Measurements from ENCODE around the gene LARGE1.

LARGE1 gene

GRCh38 chr22:33440756-33441155, 479.5 kb downstream of the LARGE1 start:
- Histone ChIP-seq H2BK5ac (ENCODE audit: low read length) (no peak overlapping the region), H3K14ac (ENCODE audit: low read length) (no peak overlapping the region), H3K27me3 (ENCODE audit: control insufficient read depth in 3 of 3, insufficient read depth in 3 of 3, low read depth in 1 of 3, low read length in 3 of 3) (no peaks in the 10 kb centered on the region), H3K4me3 (ENCODE audit: low read length in 2 of 2) (no peak overlapping the region), H4K91ac (ENCODE audit: low read depth, low read length, poor library complexity) (no peak overlapping the region), H3K18ac (ENCODE audit: low read length) (no peak overlapping the region), H2BK120ac (ENCODE audit: low read depth, low read length) (no peak overlapping the region), H3K9ac (ENCODE audit: low read depth, low read length, poor library complexity) (no peak overlapping the region), H2BK12ac (ENCODE audit: low read length) (no peak overlapping the region), H2AFZ (ENCODE audit: low read length) (no peak overlapping the region), H3K9me3 (replicated peaks in 1 of 2; ENCODE audit: control insufficient read depth in 2 of 2, insufficient read depth in 1 of 2, low read depth in 1 of 2, low read length in 2 of 2) (no peaks in the 10 kb centered on the region), H3K4me2 (ENCODE audit: insufficient read depth, low read length, poor library complexity, severe bottlenecking) (no peak overlapping the region), H3K23ac (ENCODE audit: low read depth, low read length, poor library complexity) (no peak overlapping the region), H3K79me1 (ENCODE audit: low read depth, low read length) (no peaks in the 10 kb centered on the region), H2BK15ac (ENCODE audit: low read length) (no peak overlapping the region), H3K4me1 (ENCODE audit: control insufficient read depth in 2 of 2, insufficient read depth in 1 of 2, low read depth in 1 of 2, low read length in 2 of 2) (peaks cover 0 to 3% of the 10 kb centered on the region in 2 donors), H2AK5ac (ENCODE audit: low read depth, low read length) (no peak overlapping the region), H4K8ac (ENCODE audit: low read depth, low read length) (no peak overlapping the region), H3K27ac (replicated peaks; ENCODE audit: low read length) (no peak overlapping the region), H3K36me3 (replicated peaks in 1 of 2; ENCODE audit: control insufficient read depth in 2 of 2, insufficient read depth in 2 of 2, low read length in 2 of 2) (no peaks in the 10 kb centered on the region), H3K4ac (ENCODE audit: low read length) (no peak overlapping the region)
- no peak for DNase-seq (ENCODE audit: low spot score)
- WGBS, 2 donors (ENCODE audit: extremely low coverage in 2 of 2, insufficient read length in 2 of 2, insufficient replicate concordance in 1 of 2): no CpG with 5 or more reads among the region's 4 CpGs

GRCh38 chr22:33438273-33438672, 482.0 kb downstream of the LARGE1 start:
- DNase-seq (ENCODE audit: low spot score): no peak
- no peak overlapping the region for H2BK5ac ChIP-seq (ENCODE audit: low read length)
- no peak overlapping the region for H3K4me2 ChIP-seq (ENCODE audit: insufficient read depth, low read length, poor library complexity, severe bottlenecking)
- no peak overlapping the region for H3K9ac ChIP-seq (ENCODE audit: low read depth, low read length, poor library complexity)
- no CpG with 5 or more reads among the region's 7 CpGs for WGBS, 2 donors (ENCODE audit: extremely low coverage in 2 of 2, insufficient read length in 2 of 2, insufficient replicate concordance in 1 of 2)
- H3K18ac ChIP-seq (ENCODE audit: low read length): no peak overlapping the region
- no peak overlapping the region for H2AFZ ChIP-seq (ENCODE audit: low read length)
- no peak overlapping the region for H2BK15ac ChIP-seq (ENCODE audit: low read length)
- no peak overlapping the region for H3K23ac ChIP-seq (ENCODE audit: low read depth, low read length, poor library complexity)
- no peak overlapping the region for H3K4me3 ChIP-seq (ENCODE audit: low read length in 2 of 2)
- no peak overlapping the region for H2AK5ac ChIP-seq (ENCODE audit: low read depth, low read length)
- H3K9me3 ChIP-seq (replicated peaks in 1 of 2; ENCODE audit: control insufficient read depth in 2 of 2, insufficient read depth in 1 of 2, low read depth in 1 of 2, low read length in 2 of 2): no peaks in the 10 kb centered on the region
- H3K36me3 ChIP-seq (replicated peaks in 1 of 2; ENCODE audit: control insufficient read depth in 2 of 2, insufficient read depth in 2 of 2, low read length in 2 of 2): no peaks in the 10 kb centered on the region
- no peaks in the 10 kb centered on the region for H3K79me1 ChIP-seq (ENCODE audit: low read depth, low read length)
- no peak overlapping the region for H4K91ac ChIP-seq (ENCODE audit: low read depth, low read length, poor library complexity)
- no peak overlapping the region for H2BK120ac ChIP-seq (ENCODE audit: low read depth, low read length)
- no peaks in the 10 kb centered on the region for H3K27me3 ChIP-seq (ENCODE audit: control insufficient read depth in 3 of 3, insufficient read depth in 3 of 3, low read depth in 1 of 3, low read length in 3 of 3)
- no peak overlapping the region for H3K4ac ChIP-seq (ENCODE audit: low read length)
- no peak overlapping the region for H4K8ac ChIP-seq (ENCODE audit: low read depth, low read length)
- no peak overlapping the region for H3K14ac ChIP-seq (ENCODE audit: low read length)
- H3K27ac ChIP-seq (replicated peaks; ENCODE audit: low read length): no peak overlapping the region
- no peak overlapping the region for H2BK12ac ChIP-seq (ENCODE audit: low read length)
- no peaks in the 10 kb centered on the region for H3K4me1 ChIP-seq (ENCODE audit: control insufficient read depth in 2 of 2, insufficient read depth in 1 of 2, low read depth in 1 of 2, low read length in 2 of 2)

DNA sequence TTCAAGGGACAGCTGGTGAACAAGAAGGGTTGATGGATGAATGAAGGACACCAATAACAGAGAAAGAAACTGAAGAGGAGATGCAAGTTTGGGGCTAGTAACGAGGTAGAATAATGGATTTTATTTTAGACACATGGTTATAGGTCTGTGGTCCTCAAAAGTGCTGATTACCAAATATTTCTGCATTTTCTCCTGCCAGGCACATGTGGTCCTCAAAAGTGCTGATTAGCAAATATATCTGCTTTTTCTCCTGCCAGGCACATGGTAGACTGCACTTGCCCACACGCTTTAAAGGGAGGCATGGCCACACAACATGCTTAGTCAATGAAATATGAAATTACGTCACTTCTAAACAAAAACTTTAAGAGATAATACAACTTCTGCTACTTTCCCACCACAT, 489.0 kb downstream of the LARGE1 start:
- Histone ChIP-seq H3K4me1 (ENCODE audit: control insufficient read depth in 2 of 2, insufficient read depth in 1 of 2, low read depth in 1 of 2, low read length in 2 of 2) (no peaks in the 10 kb centered on the region), H3K4ac (ENCODE audit: low read length) (no peak overlapping the region), H2BK12ac (ENCODE audit: low read length) (no peak overlapping the region), H3K14ac (ENCODE audit: low read length) (no peak overlapping the region), H4K91ac (ENCODE audit: low read depth, low read length, poor library complexity) (no peak overlapping the region), H3K36me3 (replicated peaks in 1 of 2; ENCODE audit: control insufficient read depth in 2 of 2, insufficient read depth in 2 of 2, low read length in 2 of 2) (no peaks in the 10 kb centered on the region), H3K27ac (replicated peaks; ENCODE audit: low read length) (no peak overlapping the region), H2BK15ac (ENCODE audit: low read length) (no peak overlapping the region), H3K4me3 (ENCODE audit: low read length in 2 of 2) (no peak overlapping the region), H3K23ac (ENCODE audit: low read depth, low read length, poor library complexity) (no peak overlapping the region), H3K9ac (ENCODE audit: low read depth, low read length, poor library complexity) (no peak overlapping the region), H3K18ac (ENCODE audit: low read length) (no peak overlapping the region), H2BK5ac (ENCODE audit: low read length) (no peak overlapping the region), H3K27me3 (ENCODE audit: control insufficient read depth in 3 of 3, insufficient read depth in 3 of 3, low read depth in 1 of 3, low read length in 3 of 3) (no peaks in the 10 kb centered on the region), H3K79me1 (ENCODE audit: low read depth, low read length) (no peaks in the 10 kb centered on the region), H2AK5ac (ENCODE audit: low read depth, low read length) (no peak overlapping the region), H2BK120ac (ENCODE audit: low read depth, low read length) (no peak overlapping the region), H3K4me2 (ENCODE audit: insufficient read depth, low read length, poor library complexity, severe bottlenecking) (no peak overlapping the region), H3K9me3 (replicated peaks in 1 of 2; ENCODE audit: control insufficient read depth in 2 of 2, insufficient read depth in 1 of 2, low read depth in 1 of 2, low read length in 2 of 2) (no peaks in the 10 kb centered on the region), H4K8ac (ENCODE audit: low read depth, low read length) (no peak overlapping the region), H2AFZ (ENCODE audit: low read length) (no peak overlapping the region)
- DNase-seq (ENCODE audit: low spot score): no peak
- no CpG with 5 or more reads among the region's 3 CpGs for WGBS, 2 donors (ENCODE audit: extremely low coverage in 2 of 2, insufficient read length in 2 of 2, insufficient replicate concordance in 1 of 2)

GRCh38 chr22:33429281-33429680, 491.0 kb downstream of the LARGE1 start:
- H3K9ac ChIP-seq (ENCODE audit: low read depth, low read length, poor library complexity): no peak overlapping the region
- H3K27me3 ChIP-seq (ENCODE audit: control insufficient read depth in 3 of 3, insufficient read depth in 3 of 3, low read depth in 1 of 3, low read length in 3 of 3): no peaks in the 10 kb centered on the region
- H3K9me3 ChIP-seq (replicated peaks in 1 of 2; ENCODE audit: control insufficient read depth in 2 of 2, insufficient read depth in 1 of 2, low read depth in 1 of 2, low read length in 2 of 2): no peaks in the 10 kb centered on the region
- H3K79me1 ChIP-seq (ENCODE audit: low read depth, low read length): no peaks in the 10 kb centered on the region
- H2BK120ac ChIP-seq (ENCODE audit: low read depth, low read length): no peak overlapping the region
- WGBS, 2 donors (ENCODE audit: extremely low coverage in 2 of 2, insufficient read length in 2 of 2, insufficient replicate concordance in 1 of 2): no CpG with 5 or more reads among the region's 7 CpGs
- H2AFZ ChIP-seq (ENCODE audit: low read length): no peak overlapping the region
- no peaks in the 10 kb centered on the region for H3K4me1 ChIP-seq (ENCODE audit: control insufficient read depth in 2 of 2, insufficient read depth in 1 of 2, low read depth in 1 of 2, low read length in 2 of 2)
- no peak overlapping the region for H4K91ac ChIP-seq (ENCODE audit: low read depth, low read length, poor library complexity)
- no peak for DNase-seq (ENCODE audit: low spot score)
- H3K4me3 ChIP-seq (ENCODE audit: low read length in 2 of 2): no peak overlapping the region
- no peak overlapping the region for H4K8ac ChIP-seq (ENCODE audit: low read depth, low read length)
- no peak overlapping the region for H3K27ac ChIP-seq (replicated peaks; ENCODE audit: low read length)
- H2BK5ac ChIP-seq (ENCODE audit: low read length): no peak overlapping the region
- no peak overlapping the region for H2BK15ac ChIP-seq (ENCODE audit: low read length)
- H3K4me2 ChIP-seq (ENCODE audit: insufficient read depth, low read length, poor library complexity, severe bottlenecking): no peak overlapping the region
- H3K4ac ChIP-seq (ENCODE audit: low read length): no peak overlapping the region
- H3K23ac ChIP-seq (ENCODE audit: low read depth, low read length, poor library complexity): no peak overlapping the region
- no peak overlapping the region for H3K14ac ChIP-seq (ENCODE audit: low read length)
- H2BK12ac ChIP-seq (ENCODE audit: low read length): no peak overlapping the region
- H3K36me3 ChIP-seq (replicated peaks in 1 of 2; ENCODE audit: control insufficient read depth in 2 of 2, insufficient read depth in 2 of 2, low read length in 2 of 2): no peaks in the 10 kb centered on the region
- H3K18ac ChIP-seq (ENCODE audit: low read length): no peak overlapping the region
- H2AK5ac ChIP-seq (ENCODE audit: low read depth, low read length): no peak overlapping the region
